NCI-H1417 treated with DMSO at 0.1 percent for 48 hours (cell line): ENCODE data around the gene TTC23.

Source experiments
- DNase-seq: peaks from one replicate; lab custom pipeline; 2025; lab: John Stamatoyannopoulos, UW

The TTC23 gene

DNA sequence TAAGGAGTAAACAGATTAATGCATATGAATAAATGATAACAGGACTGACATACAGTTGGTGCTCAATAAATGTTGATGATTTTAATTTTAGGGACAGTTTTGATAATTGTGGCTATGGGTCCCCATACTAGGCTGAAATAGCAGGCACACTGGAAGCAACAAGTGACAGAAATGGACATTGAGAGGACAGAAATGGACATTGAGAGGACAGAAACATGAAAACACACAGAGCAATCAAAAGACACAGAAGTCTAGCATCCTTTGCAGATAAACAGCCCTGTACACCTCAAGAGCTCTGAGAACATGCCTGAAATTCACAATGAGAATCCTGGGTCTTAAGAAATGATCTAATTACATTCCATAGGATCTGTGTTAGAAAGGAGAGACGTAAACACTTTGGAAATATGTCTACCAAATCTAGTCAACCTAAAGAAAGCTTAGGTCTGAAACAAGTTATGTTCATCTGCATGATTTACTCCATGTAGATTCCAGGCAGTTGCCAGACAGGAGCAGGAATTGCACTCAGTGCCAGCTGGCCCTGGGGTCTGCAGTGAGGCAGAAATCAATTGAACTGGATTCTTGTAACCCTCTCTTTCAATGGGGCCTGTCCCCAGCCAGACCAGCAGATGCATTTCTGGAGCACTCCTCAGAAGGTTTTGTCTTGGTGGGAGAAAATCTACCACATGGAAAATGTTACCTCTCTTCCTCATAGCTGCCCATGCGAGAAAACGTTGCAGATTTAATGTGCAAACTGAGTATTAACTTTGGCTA lies 84.2 kb downstream of the TTC23 start:
- DNase-seq = no peak

DNA sequence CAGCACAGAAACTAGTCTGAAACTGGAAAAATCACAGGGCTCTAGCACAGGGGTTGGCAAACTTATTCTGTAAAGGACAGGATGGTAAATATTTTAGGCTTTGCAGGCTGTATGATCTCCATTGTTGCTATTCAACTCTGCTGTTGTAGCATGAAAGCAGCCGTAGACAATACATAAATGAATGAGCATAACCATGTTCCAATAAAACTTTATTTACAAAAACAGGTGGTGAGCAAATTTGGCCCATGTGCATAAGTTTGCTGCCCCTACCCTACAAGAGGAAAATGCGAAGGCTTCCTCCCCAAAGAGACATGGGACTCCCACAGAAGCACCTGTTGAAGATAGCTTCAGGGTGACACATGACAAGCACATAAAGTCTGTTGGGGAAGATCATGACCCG lies 85.3 kb downstream of the TTC23 start:
- no peak for DNase-seq

DNA sequence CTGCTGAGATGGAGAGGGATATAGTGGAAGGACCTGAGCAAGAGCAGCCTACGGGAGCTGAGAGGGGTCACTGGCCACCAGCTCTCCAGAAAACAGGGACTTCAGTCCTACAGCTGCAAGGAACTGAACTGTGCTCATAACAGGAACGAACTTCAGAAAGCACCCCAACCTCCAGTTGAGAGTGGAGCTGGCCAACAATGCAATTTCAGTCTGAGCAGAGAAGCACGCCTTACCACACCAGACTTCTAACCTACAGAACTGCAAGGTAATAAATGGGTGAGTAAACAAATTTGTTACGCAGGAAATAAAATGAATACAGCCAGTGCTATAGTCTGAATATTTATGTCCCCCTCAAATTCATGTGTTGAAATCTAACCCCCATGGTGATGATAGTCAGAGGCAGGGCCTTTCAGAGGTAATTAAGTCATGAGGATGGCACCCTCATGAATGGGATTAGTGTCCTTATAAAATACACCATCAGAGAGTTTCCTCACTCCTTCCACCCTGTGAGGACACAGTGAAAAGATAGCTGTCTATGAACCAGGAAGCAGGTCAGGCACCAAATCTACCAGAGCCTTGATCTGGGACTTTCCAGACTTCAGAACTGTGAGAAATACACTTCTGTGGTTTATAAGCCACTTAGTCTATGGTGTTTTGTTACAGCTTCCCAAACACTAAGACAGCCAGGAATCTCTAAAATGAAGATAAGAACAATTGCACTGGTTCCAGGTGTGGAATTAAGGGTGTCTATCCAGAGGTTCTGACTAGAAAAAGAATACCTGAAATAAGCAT lies 85.9 kb downstream of the TTC23 start:
- DNase-seq = no peak

DNA sequence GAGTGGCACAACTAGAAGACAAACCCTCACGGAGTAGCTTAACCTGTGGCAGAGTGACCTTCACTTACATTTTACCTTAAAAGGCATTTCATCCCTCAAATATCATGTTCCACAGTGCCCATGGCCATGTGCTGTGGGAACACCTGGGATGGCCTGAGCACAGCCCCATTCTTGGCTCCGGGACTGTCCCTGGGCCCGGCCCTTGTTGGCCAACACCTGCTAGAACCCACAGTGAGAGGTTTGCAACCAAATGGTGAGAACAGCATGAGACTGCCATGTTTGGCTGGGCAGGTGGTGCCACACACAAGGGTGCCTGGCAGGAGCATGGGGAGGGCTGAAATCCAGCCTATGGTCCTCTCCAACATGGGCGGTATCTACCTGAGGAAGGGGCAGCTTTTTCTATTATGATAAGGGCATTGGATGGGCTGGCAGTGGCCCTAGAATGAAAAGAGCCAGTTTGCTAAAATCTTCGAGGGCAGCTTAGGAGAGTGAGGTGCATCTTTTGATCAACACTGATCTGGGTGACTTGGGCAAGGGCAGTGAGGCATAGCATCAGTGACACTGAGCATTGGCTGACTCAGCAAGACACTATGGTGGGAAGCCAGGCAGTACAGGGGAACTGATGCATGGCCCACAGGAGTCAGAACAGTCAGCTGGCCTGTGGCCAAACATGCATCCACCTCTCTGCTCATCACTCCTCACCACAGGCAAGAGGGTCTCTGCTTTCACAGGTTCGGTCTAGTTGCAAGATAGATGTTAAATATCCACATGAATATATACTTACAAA lies 90.6 kb downstream of the TTC23 start:
- no peak for DNase-seq

DNA sequence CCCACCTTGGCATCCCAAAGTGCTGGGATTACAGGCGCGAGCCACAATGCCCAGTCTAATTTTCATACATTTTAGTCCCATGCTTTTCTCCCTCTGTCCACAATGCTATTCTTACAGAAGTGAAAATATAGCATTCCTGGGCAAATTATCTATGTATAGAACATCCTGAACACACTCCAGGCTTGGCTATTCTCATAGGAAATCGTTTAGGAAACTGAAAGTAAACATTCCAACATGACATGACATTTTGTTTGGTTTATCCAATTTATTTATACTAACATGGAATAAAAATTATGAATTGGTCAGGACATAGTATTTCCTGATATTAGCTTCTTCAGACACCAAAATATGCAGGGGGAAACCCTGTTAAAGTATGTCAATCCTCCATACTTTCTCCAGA lies 91.9 kb downstream of the TTC23 start:
- no peak for DNase-seq

DNA sequence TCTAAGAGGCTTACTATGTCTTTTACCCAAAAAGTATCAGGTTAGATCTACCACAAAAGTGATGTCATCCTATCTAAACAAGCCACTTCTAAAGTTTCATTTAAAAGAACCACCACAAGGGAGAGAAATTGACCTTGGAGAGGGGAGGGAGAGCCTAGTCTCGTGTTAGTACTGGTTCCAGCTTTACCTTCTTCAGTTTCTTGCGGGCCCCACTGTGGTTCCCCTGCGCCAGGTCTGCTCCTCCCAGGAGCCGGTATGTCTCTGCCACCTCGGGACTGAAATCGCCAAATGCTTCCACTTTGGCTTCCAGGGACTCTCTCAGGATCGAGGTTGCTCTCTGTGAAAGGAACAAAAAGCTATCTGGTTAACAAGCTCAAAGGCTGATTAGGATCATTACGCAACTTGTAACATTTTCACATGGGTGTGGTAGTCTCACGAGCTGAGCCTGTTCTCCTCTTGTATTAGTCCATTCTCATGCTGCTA lies 93.4 kb downstream of the TTC23 start:
- DNase-seq = no peak

DNA sequence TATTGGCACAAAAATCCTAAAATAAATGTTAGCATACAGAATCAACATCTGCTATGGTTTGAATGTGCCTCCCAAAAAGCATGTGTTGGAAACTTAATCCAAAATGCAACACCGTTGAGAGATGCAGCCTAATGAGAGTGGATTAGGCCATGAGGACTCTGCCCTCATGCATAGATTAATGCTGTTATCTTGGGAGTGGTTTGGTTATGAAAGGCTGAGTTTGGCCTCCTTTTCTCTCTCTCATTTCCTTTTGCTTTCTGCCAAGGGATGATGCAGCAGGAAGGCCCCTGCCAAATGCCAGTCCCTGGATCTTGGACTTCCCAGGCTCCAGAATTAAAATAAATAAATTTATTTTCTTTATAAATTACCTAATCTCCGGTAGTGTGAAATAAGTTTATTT lies 95.1 kb downstream of the TTC23 start:
- no peak for DNase-seq

DNA sequence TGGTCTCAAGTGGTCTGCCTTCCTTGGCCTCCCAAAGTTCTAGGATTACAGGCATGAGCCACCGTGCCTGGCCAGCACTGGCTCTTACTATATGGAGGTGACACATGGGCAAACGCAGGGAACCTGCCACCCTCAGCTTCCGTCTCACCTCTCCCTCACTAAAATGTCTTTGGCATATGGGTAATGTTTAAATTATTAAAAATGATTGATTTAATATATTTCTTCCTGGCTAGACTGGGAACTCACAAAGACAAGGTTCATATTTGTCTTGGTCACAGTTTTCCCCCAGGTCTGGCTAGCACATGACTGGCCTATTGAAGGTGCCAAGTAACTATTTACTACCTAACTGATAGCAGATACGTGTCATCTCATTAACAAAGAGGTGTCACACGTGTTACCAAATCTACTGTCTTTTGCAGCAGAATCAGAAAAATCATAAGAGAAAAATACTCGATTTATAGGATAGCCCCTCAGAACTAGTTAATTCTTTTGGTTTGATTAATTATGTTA lies 96.3 kb downstream of the TTC23 start:
- no peak for DNase-seq

DNA sequence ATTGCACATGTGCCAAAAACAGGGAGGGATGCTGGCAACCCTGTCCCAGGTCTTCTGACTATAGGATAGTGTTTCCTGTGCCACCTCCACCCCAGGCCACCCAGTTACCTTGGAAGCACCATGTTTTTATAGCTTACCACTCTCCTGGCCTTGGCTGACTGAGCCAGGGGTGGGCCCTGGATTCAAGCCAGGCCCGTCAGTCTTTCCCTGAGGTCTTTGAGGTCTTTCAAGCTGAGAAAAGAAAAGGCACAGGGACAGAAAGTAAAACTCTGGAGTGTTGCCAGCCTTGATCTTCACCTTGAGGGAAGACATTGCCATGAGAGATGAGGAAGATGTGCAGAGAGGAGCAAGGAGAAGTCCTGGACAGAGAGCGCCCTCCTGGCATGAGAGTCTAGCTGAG lies 98.2 kb downstream of the TTC23 start:
- DNase-seq = no peak

DNA sequence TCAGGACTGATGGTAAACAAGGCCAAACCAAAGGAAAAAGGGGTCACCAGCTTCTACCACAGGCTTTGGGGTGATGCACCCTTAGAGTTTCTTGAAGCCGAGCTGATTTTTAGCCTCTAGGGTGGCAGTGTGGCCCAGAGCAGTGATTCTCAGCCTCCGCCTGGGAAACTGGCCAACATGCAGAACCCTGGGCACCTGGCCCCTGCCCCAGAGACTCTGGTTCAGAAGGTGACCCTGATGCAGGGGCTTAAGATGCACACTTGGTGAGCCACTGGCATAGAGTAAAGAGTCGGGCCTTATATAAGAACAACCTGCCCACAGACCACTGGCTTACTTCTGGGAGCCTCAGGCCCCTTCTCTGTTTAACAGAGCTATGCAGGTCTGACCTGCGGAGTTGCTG lies 100.0 kb downstream of the TTC23 start:
- DNase-seq = no peak

DNA sequence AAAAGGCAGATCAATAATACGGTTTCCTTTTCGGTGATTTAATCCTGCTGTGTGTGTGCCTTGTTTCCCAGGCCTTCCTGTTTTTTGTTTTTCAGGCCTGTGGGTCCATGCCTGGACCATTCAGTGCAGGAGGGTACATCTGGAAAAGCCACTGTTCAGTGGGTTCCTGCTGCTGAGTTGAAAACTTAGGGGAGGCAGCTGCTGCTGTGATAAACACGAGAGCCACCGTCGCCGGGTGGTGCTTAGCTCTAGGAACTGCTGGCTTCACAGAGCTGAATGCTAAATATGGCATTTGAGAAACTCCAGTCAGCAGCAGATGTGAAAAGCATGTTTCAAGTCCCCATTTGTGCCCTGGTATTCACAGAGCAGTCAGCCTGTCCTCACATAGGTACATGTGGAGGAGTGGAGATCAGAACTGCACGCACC lies 100.5 kb downstream of the TTC23 start:
- no peak for DNase-seq

DNA sequence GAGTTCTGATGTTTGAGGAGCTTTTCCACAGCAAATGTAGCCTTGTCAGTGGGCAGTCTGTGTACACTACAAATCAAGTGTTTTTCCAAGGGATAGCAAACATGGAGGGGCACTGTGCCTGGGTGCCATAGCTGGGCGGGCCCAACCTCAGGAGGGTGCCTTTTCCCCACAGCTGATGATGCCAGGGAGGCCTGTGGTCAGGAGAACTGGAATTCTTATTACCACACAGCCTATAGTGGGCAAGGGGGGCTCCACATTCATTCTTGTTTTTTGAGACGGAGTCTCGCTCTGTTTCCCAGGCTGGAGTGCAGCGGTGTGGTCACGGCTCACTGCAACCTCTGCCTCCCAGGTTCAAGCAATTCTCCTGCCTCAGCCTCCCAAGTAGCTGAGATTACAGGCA lies 102.7 kb downstream of the TTC23 start:
- no peak for DNase-seq

DNA sequence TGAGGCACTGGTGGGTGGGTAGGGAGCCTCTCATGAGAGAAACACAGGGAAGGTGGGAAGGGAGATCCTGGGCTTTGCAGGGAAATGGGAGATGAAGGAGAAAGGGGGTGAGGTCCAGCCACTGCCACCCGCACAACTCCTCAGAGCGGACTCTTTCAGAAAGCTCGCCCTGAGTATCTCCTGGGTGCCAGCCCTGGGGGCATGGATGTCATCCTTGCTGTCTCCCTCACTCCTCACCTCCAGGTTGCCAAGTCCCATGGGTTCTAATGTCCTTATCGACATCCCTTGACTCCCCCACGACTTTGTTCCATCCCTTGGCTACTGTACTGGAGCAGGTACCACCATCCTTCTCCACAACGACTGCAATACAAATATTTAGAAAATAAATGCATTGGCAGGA lies 103.6 kb downstream of the TTC23 start:
- no peak for DNase-seq

DNA sequence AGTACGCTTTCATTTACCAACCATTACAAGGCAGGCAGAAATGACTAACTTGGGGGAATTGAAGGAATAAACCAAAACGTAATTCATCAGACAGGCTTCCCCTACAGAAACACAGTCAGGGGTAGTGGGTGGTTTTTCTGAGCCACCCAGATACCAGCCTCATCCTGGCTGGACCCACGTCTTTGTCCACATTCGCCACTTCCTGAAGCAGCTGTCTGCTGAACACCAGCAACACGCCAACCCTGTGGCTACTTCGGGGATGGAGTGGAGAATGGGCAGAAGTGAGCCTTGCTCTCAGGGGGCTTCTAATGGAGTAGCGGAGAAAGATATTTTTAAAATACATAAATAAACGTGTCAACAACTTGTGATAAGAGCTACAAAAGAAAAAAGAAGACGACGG lies 104.4 kb downstream of the TTC23 start:
- no peak for DNase-seq

DNA sequence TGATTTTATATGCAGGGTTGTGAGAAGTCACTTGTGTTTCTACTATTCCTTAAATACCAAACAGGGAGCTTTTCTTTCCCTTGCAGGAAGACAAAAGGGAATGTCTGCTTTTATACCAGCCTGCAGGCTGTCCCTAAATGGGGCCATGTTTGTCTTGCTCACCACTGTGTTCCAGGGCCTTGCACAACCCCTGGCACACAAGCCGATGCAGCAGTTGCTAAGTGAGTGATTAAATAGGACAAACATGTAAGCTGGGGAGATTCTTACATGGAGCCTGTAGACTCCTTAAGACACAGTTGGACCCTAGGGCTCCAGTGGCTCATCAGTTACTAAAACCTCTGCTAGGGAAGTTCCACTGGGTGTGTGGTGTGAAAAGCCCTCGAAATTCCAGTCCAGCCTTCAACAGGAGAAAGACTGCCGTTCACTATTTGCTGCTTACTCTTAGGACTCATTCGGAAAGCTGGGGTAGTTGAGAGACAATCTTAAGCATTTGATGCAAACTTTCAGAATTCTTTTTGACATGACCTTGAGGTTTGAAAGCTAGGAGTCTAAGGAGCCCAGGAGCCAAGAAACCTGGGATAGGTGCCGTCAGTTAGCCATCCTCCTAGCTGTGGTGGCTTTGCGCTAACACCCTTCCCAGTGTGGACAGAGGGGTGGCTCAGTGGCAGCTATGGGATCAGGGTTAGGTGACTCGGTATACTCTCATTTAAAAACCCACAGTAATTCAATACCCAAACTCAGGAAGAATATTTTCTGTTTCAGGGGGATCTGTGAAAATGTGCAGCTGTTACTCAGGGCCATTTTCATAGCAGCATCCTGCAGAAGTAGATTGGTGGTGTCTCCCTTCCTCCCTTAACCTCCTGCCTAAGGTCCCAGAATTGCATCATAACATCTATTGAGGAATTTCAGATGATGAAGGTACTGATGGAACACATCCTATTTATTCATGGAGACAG lies 105.4 kb downstream of the TTC23 start:
- DNase-seq = no peak

DNA sequence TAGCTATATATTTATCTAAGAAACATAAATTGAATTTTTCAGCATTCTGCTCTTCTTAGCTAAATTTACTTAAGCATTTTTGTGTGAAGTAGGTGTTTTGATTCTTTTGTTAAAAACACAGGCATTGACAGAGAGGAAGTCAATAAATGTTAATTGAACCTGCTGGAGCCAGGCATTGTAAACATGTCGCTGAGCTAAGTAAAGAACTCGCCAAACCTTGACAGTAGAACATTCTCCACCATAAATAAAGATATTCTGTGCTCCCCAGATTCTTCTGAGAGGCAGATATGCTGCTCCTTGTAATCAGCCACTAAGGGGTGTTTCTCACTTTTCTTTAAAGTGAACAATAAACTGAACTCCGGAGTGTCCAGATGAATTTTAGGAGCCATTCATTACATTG lies 106.1 kb downstream of the TTC23 start:
- DNase-seq = peak; percentile 22

DNA sequence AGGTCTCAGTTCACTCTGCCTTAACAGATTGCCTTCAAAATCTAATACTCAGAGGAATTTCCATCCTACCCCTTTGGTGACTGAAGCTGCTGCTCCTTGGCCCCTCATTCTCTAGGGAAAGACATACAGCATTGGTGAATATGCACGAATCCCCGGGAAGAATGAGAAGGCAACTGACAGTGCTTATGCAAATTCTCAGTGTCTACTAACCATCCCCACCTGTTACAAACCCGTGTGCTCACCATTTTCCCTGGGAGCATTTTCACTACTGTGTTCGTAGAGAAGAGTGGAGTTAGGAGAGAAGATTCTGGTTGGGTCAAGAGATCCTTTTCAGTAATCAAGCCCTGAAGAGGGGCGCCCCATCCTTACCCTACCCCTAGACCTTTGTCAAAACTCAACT lies 106.8 kb downstream of the TTC23 start:
- DNase-seq = no peak

DNA sequence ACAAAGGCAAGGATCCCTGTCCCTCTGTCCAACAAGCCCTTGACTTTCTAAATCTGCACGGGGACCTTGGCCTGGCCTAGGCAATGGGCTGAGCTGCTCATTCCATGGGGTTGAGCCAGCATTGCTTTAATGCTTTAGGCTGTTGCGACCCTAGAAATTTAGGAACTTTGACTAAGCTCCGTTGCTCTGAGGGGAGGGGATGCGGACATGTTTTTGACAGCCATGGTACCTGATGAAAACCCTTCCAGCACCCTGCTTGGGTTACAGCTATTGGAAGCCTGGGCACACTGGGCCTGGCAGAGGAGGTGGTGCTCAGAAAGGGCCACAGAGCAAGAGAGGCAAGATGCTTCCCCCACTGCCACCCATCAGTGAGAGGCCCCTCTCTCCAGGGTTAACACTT lies 107.4 kb downstream of the TTC23 start:
- DNase-seq = no peak

DNA sequence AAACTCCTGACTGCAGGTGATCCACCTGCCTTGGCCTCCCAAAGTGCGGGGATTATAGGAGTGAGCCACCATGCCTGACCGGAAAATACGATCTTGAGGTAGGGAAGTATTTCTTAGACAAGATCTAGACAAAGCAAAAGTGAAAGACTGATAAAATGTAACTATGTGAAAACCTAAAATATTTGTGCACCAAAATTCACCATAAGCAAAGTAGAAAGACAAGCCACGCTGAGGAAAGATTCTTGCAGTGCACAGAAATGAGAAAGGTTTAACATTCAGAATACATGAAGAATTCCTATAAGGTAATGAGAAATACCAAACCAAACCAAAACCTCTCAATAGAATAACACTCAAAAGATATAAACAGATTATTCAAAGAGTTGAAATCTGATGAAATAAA lies 108.8 kb downstream of the TTC23 start:
- DNase-seq = no peak

DNA sequence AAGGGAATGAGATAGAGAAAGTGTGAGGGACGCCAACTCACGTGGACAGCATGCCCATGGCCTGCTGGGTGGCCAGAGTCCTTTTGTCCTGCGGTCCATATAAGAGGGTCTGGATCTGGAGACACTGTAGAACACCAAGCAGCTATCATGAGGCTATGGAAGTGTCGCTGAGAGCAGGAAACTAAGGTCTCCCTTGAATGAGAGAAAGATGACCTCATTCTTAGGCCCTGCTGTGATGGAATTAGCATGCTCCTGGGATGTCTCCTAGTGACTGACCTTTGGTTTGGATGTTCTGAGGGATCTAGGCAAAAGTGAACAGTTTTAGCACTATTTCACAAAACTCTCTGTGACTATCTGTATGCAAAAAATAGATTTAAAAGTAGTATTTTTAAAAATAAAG lies 110.1 kb downstream of the TTC23 start:
- DNase-seq = no peak

DNA sequence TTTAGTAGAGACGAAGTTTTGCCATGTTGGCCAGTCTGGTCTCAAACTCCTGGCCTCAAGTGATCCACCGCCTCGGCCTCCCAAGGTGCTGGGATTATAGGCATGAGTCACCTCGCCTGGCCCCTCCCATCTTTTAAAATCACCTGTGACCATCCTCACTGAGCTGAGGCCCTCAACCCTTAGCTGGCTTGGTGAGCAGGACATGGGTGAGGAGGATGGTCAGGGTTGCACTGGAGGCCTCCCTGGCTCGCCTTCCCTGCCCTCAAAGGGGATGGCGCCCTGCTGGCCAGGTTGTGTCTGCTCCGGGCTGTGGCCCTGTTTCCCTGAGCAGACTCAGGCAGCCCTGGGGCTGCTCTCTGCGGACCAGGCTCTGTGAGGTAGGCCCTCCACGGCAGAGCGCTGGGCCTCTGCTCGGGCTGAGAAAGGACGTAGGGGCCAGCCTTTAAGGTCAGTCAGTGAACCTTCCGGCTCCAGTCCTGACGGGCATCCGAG lies 110.8 kb downstream of the TTC23 start:
- DNase-seq = no peak
